Thymus (tissue), 11 donors: ENCODE results near the gene SPRY4. TPM values are rescaled to one million over a fixed set of nuclear protein-coding genes. Genes with fewer than 3 reads are reported as not detected.
"Not testable (repeated sequence)": the region's sequence is repeated elsewhere in the genome, so short reads cannot be mapped to it uniquely, and the experiment has no call there.

Source experiments
- DNase-seq, 9 donors: peaks; one replicate each; pipeline ENCODE4 v3.0.0-alpha.2; 2013; ENCODE audit warnings: low spot score in 9 of 9, low read depth in 6 of 9, missing footprints in 1 of 9
- H3K27ac ChIP-seq, 2 donors: one replicate each; pipeline ENCODE4 v1.5.1; 2013; ENCODE audit warnings: control low read depth in 1 of 2, low read depth in 1 of 2, low read length in 1 of 2, mild to moderate bottlenecking in 1 of 2, moderate library complexity in 1 of 2
- H3K27me3 ChIP-seq, 2 donors: one replicate each; pipeline ENCODE4 v1.5.1; 2013; ENCODE audit warnings: low read length in 1 of 2; ENCODE audit not compliant: control insufficient read depth in 2 of 2, insufficient read depth in 1 of 2
- H3K36me3 ChIP-seq, 2 donors: one replicate each; pipeline ENCODE4 v1.5.1; 2013; ENCODE audit warnings: low read length in 1 of 2, mild to moderate bottlenecking in 1 of 2, moderate library complexity in 1 of 2; ENCODE audit not compliant: control insufficient read depth in 2 of 2, insufficient read depth in 2 of 2
- H3K4me1 ChIP-seq, 2 donors: one replicate each; pipeline ENCODE4 v1.5.1; 2013; ENCODE audit warnings: low read length in 2 of 2; ENCODE audit not compliant: control insufficient read depth in 2 of 2, insufficient read depth in 2 of 2
- H3K4me3 ChIP-seq, 2 donors: one replicate each; pipeline ENCODE4 v1.5.1; 2013; ENCODE audit warnings: low read length in 2 of 2, control low read depth in 1 of 2, mild to moderate bottlenecking in 1 of 2
- H3K9me3 ChIP-seq, 2 donors: one replicate each; pipeline ENCODE4 v1.5.1; 2013; ENCODE audit warnings: low read length in 1 of 2, mild to moderate bottlenecking in 1 of 2; ENCODE audit not compliant: control insufficient read depth in 2 of 2, insufficient read depth in 1 of 2
- WGBS: extraction: QIAGEN DNeasy Blood & Tissue Kit; methylation state at CpG from one replicate; pipeline ENCODE4 v1.1.7; 2013; 5-methylcytosine and 5-hydroxymethylcytosine counted together
- polyA plus RNA-seq: library from polyadenylated mRNA; stranded (reverse); fragments of 200-250 nt; gene quantifications from one replicate; pipeline ENCODE4 v1.2.3, GENCODE V29; 2013
- total RNA-seq: library from RNA; stranded (reverse); fragments of 120-200 nt; gene quantifications from one replicate; pipeline ENCODE4 v1.2.4, GENCODE V29; 2013
- donor health status: healthy.

SPRY4 gene
- total and polyA plus RNA-seq, 2 donors = 1.6 to 2.0 TPM

- WGBS = 98% methylated on average over 3 of the region's 3 CpGs
- not testable (repeated sequence) for H3K27ac ChIP-seq, DNase-seq, H3K4me1 ChIP-seq, H3K4me3 ChIP-seq, H3K36me3 ChIP-seq, H3K27me3 ChIP-seq
- H3K9me3 ChIP-seq = peaks cover 4 to 11% of the 10 kb centered on the region in 2 donors
These were observed 20.1 kb upstream of the SPRY4 start for GRCh38 chr5:142344915-142345314.

DNA sequence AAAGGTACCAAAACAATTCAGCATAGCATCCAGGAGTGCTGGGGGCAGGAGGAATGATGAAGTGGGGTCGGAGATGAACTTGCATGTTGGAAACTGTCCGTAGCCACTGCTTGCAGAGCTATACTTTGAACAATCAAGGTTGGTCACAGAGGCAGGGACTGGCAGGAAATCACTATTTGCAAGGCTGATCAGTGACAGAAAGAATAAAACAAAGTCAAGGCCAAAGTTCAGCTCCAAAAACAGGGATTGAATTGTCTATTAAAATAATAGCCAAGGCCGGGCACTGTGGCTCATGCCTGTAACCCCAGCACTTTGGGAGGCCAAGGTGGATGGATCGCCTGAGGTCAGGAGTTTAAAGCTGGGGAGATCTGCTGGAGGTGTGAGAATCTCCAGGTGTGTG lies 18.7 kb upstream of the SPRY4 start:
- no peak for DNase-seq
- Histone ChIP-seq H3K27me3 (no peaks in the 10 kb centered on the region), H3K4me3 (no peak overlapping the region), H3K36me3 (no peaks in the 10 kb centered on the region), H3K27ac (no peak overlapping the region), H3K9me3 (peaks cover 4 to 11% of the 10 kb centered on the region in 2 donors), H3K4me1 (no peaks in the 10 kb centered on the region)
- 96% methylated on average over 4 of the region's 4 CpGs for WGBS

DNA sequence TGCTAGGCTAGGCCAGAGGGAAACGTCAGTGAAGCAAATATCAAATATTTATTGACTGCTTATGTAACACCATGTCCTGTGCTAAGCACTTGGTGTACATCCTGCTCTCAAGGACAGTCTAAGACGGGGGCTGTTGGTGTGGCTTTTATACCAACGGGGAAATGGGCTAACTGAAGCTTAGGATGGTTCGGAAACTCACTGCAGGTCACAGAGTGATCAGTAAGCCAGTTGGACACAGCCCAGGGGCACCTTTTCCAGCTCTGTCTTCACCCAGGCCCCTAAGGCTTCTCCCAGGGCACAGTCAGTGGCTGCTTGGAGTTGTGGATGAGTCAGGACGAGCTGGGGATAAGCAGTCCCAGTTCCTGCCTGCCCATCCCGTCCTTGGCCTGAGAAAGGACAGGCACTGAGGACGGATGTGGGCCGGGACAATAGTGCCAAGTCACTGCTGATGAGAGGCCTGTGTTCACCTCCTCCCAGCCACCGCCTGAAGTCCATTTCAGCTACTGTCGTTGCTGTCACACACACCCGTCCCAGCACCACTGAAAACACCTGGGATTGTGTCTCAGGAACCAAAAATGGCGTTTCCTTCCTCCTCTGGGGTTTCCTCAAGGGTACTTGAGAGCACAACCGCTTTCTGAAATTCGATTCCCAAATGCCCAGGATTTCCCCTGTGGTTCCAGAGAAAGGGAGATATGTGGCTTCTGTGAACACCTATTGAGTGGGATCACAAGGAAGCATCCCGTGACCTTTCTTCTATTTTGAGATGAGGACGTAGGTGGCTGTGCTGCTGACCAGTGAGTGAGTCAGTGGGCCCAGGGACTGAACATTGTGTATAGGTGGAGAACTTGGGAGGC lies 17.5 kb upstream of the SPRY4 start:
- H3K27ac ChIP-seq = no peak overlapping the region
- H3K9me3 ChIP-seq = peaks cover 4 to 11% of the 10 kb centered on the region in 2 donors
- H3K36me3 ChIP-seq = no peaks in the 10 kb centered on the region
- H3K4me1 ChIP-seq = no peaks in the 10 kb centered on the region
- DNase-seq = no peak
- no peak overlapping the region for H3K4me3 ChIP-seq
- no peaks in the 10 kb centered on the region for H3K27me3 ChIP-seq
- 88% methylated on average over 16 of the region's 16 CpGs for WGBS

GRCh38 chr5:142339781-142340180 lies 15.0 kb upstream of the SPRY4 start:
- Histone ChIP-seq H3K4me3 (no peak overlapping the region), H3K9me3 (peaks cover 3 to 4% of the 10 kb centered on the region in 2 donors), H3K4me1 (no peaks in the 10 kb centered on the region), H3K27me3 (no peaks in the 10 kb centered on the region), H3K36me3 (no peaks in the 10 kb centered on the region), H3K27ac (no peak overlapping the region)
- no peak for DNase-seq
- WGBS = 91% methylated on average over 3 of the region's 3 CpGs

GRCh38 chr5:142334538-142334937 lies 9.7 kb upstream of the SPRY4 start:
- H3K4me3 ChIP-seq = no peak overlapping the region
- no peaks in the 10 kb centered on the region for H3K9me3 ChIP-seq
- DNase-seq = no peak
- no peak overlapping the region for H3K27ac ChIP-seq
- no peaks in the 10 kb centered on the region for H3K4me1 ChIP-seq
- H3K36me3 ChIP-seq = no peaks in the 10 kb centered on the region
- H3K27me3 ChIP-seq = peaks cover 1 to 5% of the 10 kb centered on the region in 2 donors

DNA sequence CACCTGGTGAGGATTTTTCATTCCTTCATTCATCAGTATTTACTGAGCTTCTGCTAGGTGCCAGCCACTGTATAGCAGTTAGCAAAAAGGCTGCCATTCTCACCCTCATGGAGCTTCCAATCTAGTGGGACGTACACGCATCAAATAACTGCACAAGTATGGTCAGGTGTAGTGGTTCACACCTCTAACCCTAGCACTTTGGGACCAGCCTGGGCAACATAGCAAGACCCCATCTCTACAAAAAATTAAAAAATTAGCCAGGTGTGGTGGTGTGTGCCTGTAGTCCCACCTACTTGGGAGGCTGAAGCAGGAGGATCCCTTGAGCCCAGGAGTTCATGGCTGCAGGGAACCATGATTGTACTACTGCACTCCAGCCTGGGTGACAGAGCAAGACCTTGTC lies 8.9 kb upstream of the SPRY4 start:
- not testable (repeated sequence) for H3K27ac ChIP-seq, H3K36me3 ChIP-seq, DNase-seq, H3K4me3 ChIP-seq, H3K4me1 ChIP-seq, H3K9me3 ChIP-seq
- 100% methylated on average over 2 of the region's 2 CpGs for WGBS
- peaks cover 8 to 13% of the 10 kb centered on the region in 2 donors for H3K27me3 ChIP-seq

GRCh38 chr5:142330444-142330843 lies 5.6 kb upstream of the SPRY4 start:
- Histone ChIP-seq H3K27ac (no peak overlapping the region), H3K9me3 (peaks cover 0 to 7% of the 10 kb centered on the region in 2 donors), H3K36me3 (no peaks in the 10 kb centered on the region), H3K4me1 (peaks cover under 1 to 4% of the 10 kb centered on the region in 2 donors), H3K4me3 (no peak overlapping the region), H3K27me3 (peaks cover 36 to 46% of the 10 kb centered on the region in 2 donors)
- WGBS = 74% methylated on average over 2 of the region's 2 CpGs
- DNase-seq = no peak

DNA sequence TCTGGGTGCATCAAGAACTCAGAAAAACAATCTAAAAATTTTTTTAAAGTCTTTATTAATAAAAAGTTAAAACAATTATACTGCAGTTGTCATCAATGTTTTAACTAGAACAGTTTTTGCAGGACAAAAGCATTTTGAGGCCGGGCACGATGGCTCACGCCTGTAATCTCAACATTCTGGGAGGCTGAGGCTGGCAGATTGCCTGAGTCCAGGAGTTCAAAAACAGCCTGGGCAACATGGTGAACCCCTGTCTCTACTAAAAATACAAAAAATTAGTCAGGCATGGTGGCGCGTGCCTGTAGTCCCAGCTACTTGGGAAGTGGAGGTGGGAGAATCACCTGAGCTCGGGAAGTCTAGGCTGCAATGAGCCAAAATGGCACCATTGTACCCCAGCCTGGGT lies 5.2 kb upstream of the SPRY4 start:
- Histone ChIP-seq H3K4me3 (no peak overlapping the region), H3K9me3 (peaks cover 0 to 7% of the 10 kb centered on the region in 2 donors), H3K27me3 (peaks cover 40 to 50% of the 10 kb centered on the region in 2 donors), H3K27ac (no peak overlapping the region), H3K4me1 (peaks cover 4 to 5% of the 10 kb centered on the region in 2 donors), H3K36me3 (no peaks in the 10 kb centered on the region)
- WGBS = 98% methylated on average over 6 of the region's 6 CpGs
- no peak for DNase-seq

GRCh38 chr5:142327111-142327842 lies 2.5 kb upstream of the SPRY4 start:
- H3K27me3 ChIP-seq = peaks cover 62 to 77% of the 10 kb centered on the region in 2 donors
- H3K27ac ChIP-seq = peak overlapping the region in 1 of 2 donors; percentile 17
- peaks cover 0 to 12% of the 10 kb centered on the region in 2 donors for H3K9me3 ChIP-seq
- WGBS = 73% methylated on average over 9 of the region's 9 CpGs
- no peak overlapping the region for H3K4me3 ChIP-seq
- H3K4me1 ChIP-seq = peaks cover 4 to 15% of the 10 kb centered on the region in 2 donors
- no peaks in the 10 kb centered on the region for H3K36me3 ChIP-seq
- no peak for DNase-seq
